Natural killer cell (primary cell): ENCODE measurements around the gene C1QTNF6. TPM values are rescaled to one million over a fixed set of nuclear protein-coding genes. Genes with fewer than 3 reads are reported as not detected.

Source experiments
- ATAC-seq, 3 donors: fragments of 150-1000 bp in 2 of 3; fragments of 200-7000 bp in 1 of 3; cut with Tn5 transposase; 1 replicate in 1 of 3; 2 replicates in 2 of 3; pipeline ENCODE4 v1.10.0; 2021; ENCODE audit warnings: mild to moderate bottlenecking in 2 of 3, moderate library complexity in 2 of 3
- DNase-seq, 2 donors: peaks; one replicate each; pipeline versions ENCODE4 v3.0.0 to v3.0.0-alpha.2; 2013 to 2021; ENCODE audit warnings: mixed read lengths in 1 of 2
- H3K27ac ChIP-seq: one replicate; pipeline ENCODE4 v1.5.1; 2013; ENCODE audit warnings: mild to moderate bottlenecking, low read length
- H3K27me3 ChIP-seq: one replicate; pipeline ENCODE4 v1.6.1; 2013; ENCODE audit warnings: low read length; ENCODE audit not compliant: control insufficient read depth, insufficient read depth
- H3K36me3 ChIP-seq: one replicate; pipeline ENCODE4 v1.6.1; 2013; ENCODE audit warnings: low read length; ENCODE audit not compliant: control insufficient read depth, insufficient read depth
- H3K4me1 ChIP-seq: one replicate; pipeline ENCODE4 v1.6.1; 2013; ENCODE audit warnings: low read length; ENCODE audit not compliant: control insufficient read depth, insufficient read depth
- H3K4me3 ChIP-seq: one replicate; pipeline ENCODE4 v1.5.1; 2013; ENCODE audit warnings: low read length
- H3K9me3 ChIP-seq: one replicate; pipeline ENCODE4 v1.6.1; 2013; ENCODE audit warnings: low read length; ENCODE audit not compliant: control insufficient read depth, insufficient read depth
- H3K27ac Mint-ChIP-seq, 2 donors: one replicate each; pipeline ENCODE4 v1.8.0; 2022; ENCODE audit warnings: mild to moderate bottlenecking in 2 of 2, mixed read lengths in 2 of 2, moderate library complexity in 1 of 2
- H3K27me3 Mint-ChIP-seq, 2 donors: one replicate each; pipeline ENCODE4 v1.8.0; 2022; ENCODE audit warnings: low read depth in 2 of 2, mixed read lengths in 2 of 2
- H3K36me3 Mint-ChIP-seq: one replicate; pipeline ENCODE4 v1.8.0; 2022; ENCODE audit warnings: mixed read lengths
- H3K4me1 Mint-ChIP-seq, 2 donors: one replicate each; pipeline ENCODE4 v1.8.0; 2022; ENCODE audit warnings: mixed read lengths in 2 of 2
- H3K4me3 Mint-ChIP-seq: one replicate; pipeline ENCODE4 v1.8.0; 2022; ENCODE audit warnings: mild to moderate bottlenecking, moderate library complexity, mixed read lengths
- H3K9me3 Mint-ChIP-seq, 2 donors: one replicate each; pipeline ENCODE4 v1.8.0; 2022; ENCODE audit warnings: mixed read lengths in 2 of 2
- CTCF ChIP-seq: fragments of 200-600 bp; IDR thresholded peaks from one replicate; pipeline ENCODE4 v1.8.0; 2022; ENCODE audit warnings: antibody characterized with exemption
- WGBS: methylation state at CpG from one replicate; pipeline ENCODE4 v1.1.7; 2013; ENCODE audit warnings: missing lambda C conversion rate; ENCODE audit not compliant: insufficient coverage; 5-methylcytosine and 5-hydroxymethylcytosine counted together
- intact Hi-C: fragments of 100-400 bp; cut with micrococcal nuclease; formaldehyde crosslinking; loops from one replicate; pipeline ENCODE4 v1.14.2; 2022
- total RNA-seq, 4 donors: library from RNA; stranded (reverse); fragments of 120-200 nt in 1 of 4; gene quantifications; one replicate each; pipeline versions ENCODE4 v1.2.3 to v1.2.4, GENCODE V29; 2013 to 2022

The C1QTNF6 gene
- total RNA-seq, 3 donors from 2014 or later (not counting 1 experiment from before 2014, with no cell fraction given), result 6.0 to 10.3 (median 6.7) TPM

DNA sequence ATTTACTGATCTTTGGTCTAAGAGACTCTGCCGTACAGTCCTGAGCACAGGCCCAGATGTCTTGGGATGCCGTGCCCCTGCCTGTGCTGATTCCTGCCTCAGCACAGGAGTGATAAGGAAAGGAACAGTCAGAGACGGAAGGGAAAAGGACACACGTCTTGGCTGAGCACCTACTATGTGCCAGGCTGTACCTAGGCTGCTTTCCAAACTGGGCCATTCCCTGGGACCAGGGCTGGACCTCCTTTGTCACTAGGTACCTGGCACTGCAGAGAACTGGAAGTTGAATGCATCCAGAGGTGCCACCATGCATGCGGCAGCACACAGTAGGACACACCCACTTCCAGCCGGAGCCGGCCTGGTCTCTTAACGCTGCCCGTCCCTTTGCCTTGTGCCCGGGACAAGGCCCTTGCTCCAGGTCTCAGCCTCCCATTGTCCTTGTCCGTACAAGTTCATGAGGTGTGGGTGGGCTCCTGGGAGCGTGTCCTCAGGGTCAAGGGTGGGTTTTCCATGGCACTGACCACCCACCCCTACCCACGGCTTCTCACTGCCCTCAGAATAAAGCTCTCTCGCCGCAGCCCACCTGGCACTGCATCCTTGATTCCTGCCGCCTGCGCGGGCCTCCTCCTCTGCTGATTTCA, 25.3 kb upstream of the C1QTNF6 start:
- H3K36me3 ChIP-seq, result no peaks in the 10 kb centered on the region
- Mint-ChIP-seq H3K36me3 (no peaks in the 10 kb centered on the region), H3K27me3 (peaks cover 0 to 2% of the 10 kb centered on the region in 2 donors), H3K27ac (no peak overlapping the region), H3K9me3 (no peaks in the 10 kb centered on the region), H3K4me1 (peaks cover 6 to 10% of the 10 kb centered on the region in 2 donors), H3K4me3 (no peak overlapping the region)
- TF ChIP-seq CTCF, result no peak
- intact Hi-C loops, result no loop called here
- H3K4me1 ChIP-seq, result peaks cover 4% of the 10 kb centered on the region
- no peak overlapping the region for H3K4me3 ChIP-seq
- no peak for DNase-seq
- ATAC-seq, result no peak
- H3K27ac ChIP-seq, result no peak overlapping the region
- H3K9me3 ChIP-seq, result no peaks in the 10 kb centered on the region
- no peaks in the 10 kb centered on the region for H3K27me3 ChIP-seq
- WGBS, result 93% methylated on average over 18 of the region's 18 CpGs

GRCh38 chr22:37212174-37212906, 24.3 kb upstream of the C1QTNF6 start, which contains the start of gene SSTR3:
TSS of gene SSTR3 (minus strand) at chr22:37212477. CDS start at chr22:37207803, 4,674 bp downstream.
- peaks cover 0 to 10% of the 10 kb centered on the region in 2 donors for H3K4me1 Mint-ChIP-seq
- H3K9me3 Mint-ChIP-seq, result no peaks in the 10 kb centered on the region
- H3K36me3 ChIP-seq, result no peaks in the 10 kb centered on the region
- no peak for ATAC-seq
- H3K27me3 ChIP-seq, result no peaks in the 10 kb centered on the region
- H3K27ac Mint-ChIP-seq, result no peak within 1 kb of the TSS
- TF ChIP-seq CTCF, result no peak
- no peaks in the 10 kb centered on the region for H3K9me3 ChIP-seq
- H3K27ac ChIP-seq, result no peak within 1 kb of the TSS
- H3K4me1 ChIP-seq, result no peaks in the 10 kb centered on the region
- H3K4me3 ChIP-seq, result no peak within 1 kb of the TSS
- peaks cover 0 to 2% of the 10 kb centered on the region in 2 donors for H3K27me3 Mint-ChIP-seq
- intact Hi-C loops, result no loop called here
- H3K36me3 Mint-ChIP-seq, result no peaks in the 10 kb centered on the region
- 85% methylated on average over 23 of the region's 23 CpGs for WGBS
- no peak within 1 kb of the TSS for H3K4me3 Mint-ChIP-seq
- DNase-seq, result no peak

- Histone ChIP-seq H3K9me3 (no peaks in the 10 kb centered on the region), H3K4me3 (no peak overlapping the region), H3K27me3 (no peaks in the 10 kb centered on the region), H3K4me1 (no peaks in the 10 kb centered on the region), H3K27ac (no peak overlapping the region), H3K36me3 (no peaks in the 10 kb centered on the region)
- no peaks in the 10 kb centered on the region for H3K9me3 Mint-ChIP-seq
- ATAC-seq, result no peak
- intact Hi-C loops, result no loop called here
- no peak for TF ChIP-seq CTCF
- no peak for DNase-seq
- H3K36me3 Mint-ChIP-seq, result no peaks in the 10 kb centered on the region
- H3K27me3 Mint-ChIP-seq, result peaks cover 0 to 2% of the 10 kb centered on the region in 2 donors
- WGBS, result 98% methylated on average over 5 of the region's 6 CpGs
- H3K4me3 Mint-ChIP-seq, result no peak overlapping the region
- H3K4me1 Mint-ChIP-seq, result peaks cover 0 to 10% of the 10 kb centered on the region in 2 donors
- H3K27ac Mint-ChIP-seq, result no peak overlapping the region
These were observed 23.8 kb upstream of the C1QTNF6 start for GRCh38 chr22:37211866-37212173.
